ENCODE measurements around the gene DRD3. TPM values are rescaled to one million over a fixed set of nuclear protein-coding genes. Genes with fewer than 3 reads are reported as not detected.

DRD3 gene
- total and polyA plus RNA-seq, 7 donors = not detected

DNA sequence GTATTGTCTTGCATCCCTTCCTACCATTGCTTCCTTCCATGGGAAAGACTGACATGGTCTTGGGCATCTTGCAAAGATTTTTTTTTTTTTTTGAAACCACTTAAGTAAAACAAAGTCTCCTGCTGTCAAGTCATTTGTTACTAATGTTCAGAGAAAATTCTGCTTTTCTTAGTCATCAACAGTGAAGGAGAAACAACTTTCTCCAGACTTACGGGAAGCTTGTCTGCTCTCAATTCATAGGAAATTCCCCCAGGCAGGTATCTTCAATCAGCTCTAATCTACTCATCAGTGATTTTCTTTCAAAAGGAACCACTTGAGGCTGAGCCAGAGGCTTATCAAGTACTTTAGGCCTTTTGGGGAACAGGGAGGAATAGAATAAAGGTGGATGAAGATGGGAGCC is 15.9 kb upstream of the DRD3 start:
- H3K4me1 ChIP-seq = no peaks in the 10 kb centered on the region
- DNase-seq = no peak
- H3K27ac ChIP-seq = no peak overlapping the region
- intact Hi-C loops (cut with DNase I) = no loop called here
- TF ChIP-seq POLR2A (IDR thresholded peaks at IDR 0.05) (no peak), POLR2AphosphoS5 (IDR thresholded peaks at IDR 0.05) (no peak), EP300 (IDR thresholded peaks at IDR 0.05) (no peak)
- TF ChIP-seq, protein P1, sequence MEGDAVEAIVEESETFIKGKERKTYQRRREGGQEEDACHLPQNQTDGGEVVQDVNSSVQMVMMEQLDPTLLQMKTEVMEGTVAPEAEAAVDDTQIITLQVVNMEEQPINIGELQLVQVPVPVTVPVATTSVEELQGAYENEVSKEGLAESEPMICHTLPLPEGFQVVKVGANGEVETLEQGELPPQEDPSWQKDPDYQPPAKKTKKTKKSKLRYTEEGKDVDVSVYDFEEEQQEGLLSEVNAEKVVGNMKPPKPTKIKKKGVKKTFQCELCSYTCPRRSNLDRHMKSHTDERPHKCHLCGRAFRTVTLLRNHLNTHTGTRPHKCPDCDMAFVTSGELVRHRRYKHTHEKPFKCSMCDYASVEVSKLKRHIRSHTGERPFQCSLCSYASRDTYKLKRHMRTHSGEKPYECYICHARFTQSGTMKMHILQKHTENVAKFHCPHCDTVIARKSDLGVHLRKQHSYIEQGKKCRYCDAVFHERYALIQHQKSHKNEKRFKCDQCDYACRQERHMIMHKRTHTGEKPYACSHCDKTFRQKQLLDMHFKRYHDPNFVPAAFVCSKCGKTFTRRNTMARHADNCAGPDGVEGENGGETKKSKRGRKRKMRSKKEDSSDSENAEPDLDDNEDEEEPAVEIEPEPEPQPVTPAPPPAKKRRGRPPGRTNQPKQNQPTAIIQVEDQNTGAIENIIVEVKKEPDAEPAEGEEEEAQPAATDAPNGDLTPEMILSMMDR (IDR thresholded peaks at IDR 0.05) = no peak
- 89 to 90% methylated on average over 1 of the region's 1 CpG for WGBS, 2 donors
- H3K4me3 ChIP-seq = no peak overlapping the region
- H3K9me3 ChIP-seq = no peaks in the 10 kb centered on the region
- H3K27me3 ChIP-seq = no peaks in the 10 kb centered on the region
- no peaks in the 10 kb centered on the region for H3K36me3 ChIP-seq

DNA sequence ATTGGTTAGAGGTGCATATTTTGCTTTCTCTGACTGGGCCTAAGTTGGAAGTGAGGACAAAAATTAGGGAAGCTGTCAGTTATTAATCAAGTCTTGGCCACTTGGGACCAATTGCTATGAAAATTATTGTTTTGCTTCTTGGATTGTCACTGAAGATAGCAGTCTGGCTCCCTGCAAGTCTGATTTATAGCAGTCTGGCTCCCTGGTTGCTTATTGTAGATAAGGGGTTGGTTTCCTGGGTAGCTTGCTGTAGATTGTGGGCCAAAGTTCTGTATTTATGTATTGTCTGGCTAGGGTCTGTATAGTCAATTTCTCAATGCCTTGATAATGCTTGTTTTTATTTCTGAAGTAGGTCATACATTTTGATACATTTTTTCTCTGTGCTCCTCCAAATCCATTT is 13.3 kb upstream of the DRD3 start:
- TF ChIP-seq, protein P1 (IDR thresholded peaks at IDR 0.05) = no peak
- TF ChIP-seq EP300 (IDR thresholded peaks at IDR 0.05) = no peak
- no peak for TF ChIP-seq POLR2A (IDR thresholded peaks at IDR 0.05)
- no peak for TF ChIP-seq POLR2AphosphoS5 (IDR thresholded peaks at IDR 0.05)
- H3K4me1 ChIP-seq = no peaks in the 10 kb centered on the region
- intact Hi-C loops (cut with DNase I) = no loop called here
- no peak for DNase-seq
- no peaks in the 10 kb centered on the region for H3K27me3 ChIP-seq
- H3K36me3 ChIP-seq = no peaks in the 10 kb centered on the region
- H3K4me3 ChIP-seq = no peak overlapping the region
- H3K27ac ChIP-seq = no peak overlapping the region
- H3K9me3 ChIP-seq = no peaks in the 10 kb centered on the region

DNA sequence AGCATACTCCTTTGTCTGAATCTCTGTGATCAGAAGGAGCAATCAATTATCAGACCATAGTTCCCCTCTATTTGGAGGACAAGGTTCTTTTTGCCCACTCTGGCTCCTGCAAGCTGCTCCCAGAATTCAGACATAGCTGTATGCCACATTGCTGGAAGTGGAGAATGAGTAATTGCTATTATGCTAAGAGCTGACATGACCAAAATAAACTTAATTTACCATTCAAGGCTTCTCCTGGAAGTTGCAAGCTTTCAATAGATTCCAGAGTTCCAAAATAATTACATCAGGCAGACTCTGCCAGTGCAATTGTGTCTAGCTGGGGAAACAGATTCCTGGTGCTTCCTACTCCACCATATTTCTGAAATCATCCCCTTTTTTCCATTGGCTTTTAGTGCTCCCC is 7.6 kb upstream of the DRD3 start:
- no peaks in the 10 kb centered on the region for H3K4me1 ChIP-seq
- H3K36me3 ChIP-seq = no peaks in the 10 kb centered on the region
- no peaks in the 10 kb centered on the region for H3K27me3 ChIP-seq
- H3K9me3 ChIP-seq = no peaks in the 10 kb centered on the region
- DNase-seq = no peak
- TF ChIP-seq POLR2A (IDR thresholded peaks at IDR 0.05) (no peak), EP300 (IDR thresholded peaks at IDR 0.05) (no peak), POLR2AphosphoS5 (IDR thresholded peaks at IDR 0.05) (no peak)
- TF ChIP-seq, protein P1 (IDR thresholded peaks at IDR 0.05) = no peak
- intact Hi-C loops (cut with DNase I) = no loop called here
- no peak overlapping the region for H3K27ac ChIP-seq
- no peak overlapping the region for H3K4me3 ChIP-seq

DNA sequence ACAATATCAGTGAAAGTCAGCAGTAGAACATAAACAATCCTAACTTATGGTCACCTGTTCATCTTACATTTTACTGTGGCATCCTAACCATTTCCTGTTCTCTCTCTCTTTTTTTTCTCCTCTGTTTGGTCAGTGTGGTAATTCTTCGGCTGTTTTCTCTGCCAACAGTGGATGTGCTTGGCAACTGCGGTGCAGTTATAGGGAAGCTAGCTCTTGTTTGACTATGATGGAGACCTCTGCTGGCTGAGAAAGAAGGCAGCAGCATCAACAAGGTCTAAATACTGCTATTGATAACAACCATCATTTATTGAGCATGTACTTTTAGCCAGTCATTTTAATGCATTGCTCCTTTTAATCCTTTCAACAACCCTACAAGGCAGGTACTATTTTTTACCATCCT is 723 bp upstream of the DRD3 start:
- TF ChIP-seq POLR2A (IDR thresholded peaks at IDR 0.05) (no peak), POLR2AphosphoS5 (IDR thresholded peaks at IDR 0.05) (no peak), EP300 (IDR thresholded peaks at IDR 0.05) (no peak)
- TF ChIP-seq, protein P1 (IDR thresholded peaks at IDR 0.05) = no peak
- H3K36me3 ChIP-seq = no peaks in the 10 kb centered on the region
- no peaks in the 10 kb centered on the region for H3K9me3 ChIP-seq
- H3K4me3 ChIP-seq = no peak overlapping the region
- DNase-seq = no peak
- peaks cover 0 to 5% (median 0%) of the 10 kb centered on the region in 3 donors for H3K27me3 ChIP-seq
- no peaks in the 10 kb centered on the region for H3K4me1 ChIP-seq
- intact Hi-C loops (cut with DNase I) = no loop called here
- WGBS, 2 donors = 11 to 30% methylated on average over 2 of the region's 2 CpGs
- H3K27ac ChIP-seq = no peak overlapping the region

DNA sequence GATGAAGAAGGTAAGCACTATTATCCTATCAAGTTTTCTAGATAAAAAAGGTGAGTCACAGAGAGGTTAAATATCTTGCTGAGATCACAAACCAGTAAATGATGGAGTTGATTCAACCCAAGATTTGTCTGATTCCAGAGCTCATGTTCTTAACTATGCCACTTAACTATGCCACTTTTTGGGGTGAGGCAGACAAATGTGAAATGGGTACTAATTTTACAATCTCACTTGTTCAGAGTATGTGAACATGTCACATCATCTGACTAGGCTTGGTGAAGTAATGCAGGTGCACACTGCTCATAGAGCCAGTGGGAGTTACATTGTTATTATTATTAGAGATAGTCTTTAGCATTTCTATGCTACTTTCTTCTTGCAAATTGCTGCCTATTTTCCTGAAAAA is 2.0 kb downstream of the DRD3 start:
- no peak for DNase-seq
- intact Hi-C loops (cut with DNase I) = no loop called here
- no peaks in the 10 kb centered on the region for H3K36me3 ChIP-seq
- no peaks in the 10 kb centered on the region for H3K4me1 ChIP-seq
- H3K27me3 ChIP-seq = peaks cover 0 to 5% (median 0%) of the 10 kb centered on the region in 3 donors
- no peak overlapping the region for H3K27ac ChIP-seq
- no peaks in the 10 kb centered on the region for H3K9me3 ChIP-seq
- TF ChIP-seq POLR2A (IDR thresholded peaks at IDR 0.05) = no peak
- TF ChIP-seq, protein P1 (IDR thresholded peaks at IDR 0.05) = no peak
- no peak for TF ChIP-seq EP300 (IDR thresholded peaks at IDR 0.05)
- TF ChIP-seq POLR2AphosphoS5 (IDR thresholded peaks at IDR 0.05) = no peak
- no peak overlapping the region for H3K4me3 ChIP-seq
